ENCODE results near the gene NR3C2. TPM values are rescaled to one million over a fixed set of nuclear protein-coding genes. Genes with fewer than 3 reads are reported as not detected.
"Not testable (repeated sequence)": the region's sequence is repeated elsewhere in the genome, so short reads cannot be mapped to it uniquely, and the experiment has no call there.

The NR3C2 gene
- total RNA-seq, 1 donor from 2014 or later, result 2.5 TPM

- Mint-ChIP-seq H3K27ac (ENCODE audit: unreplicated experiment) (no peak overlapping the region), H3K36me3 (ENCODE audit: low read depth, unreplicated experiment) (no peaks in the 10 kb centered on the region), H3K27me3 (ENCODE audit: low read depth, unreplicated experiment) (no peaks in the 10 kb centered on the region), H3K9me3 (ENCODE audit: unreplicated experiment) (no peaks in the 10 kb centered on the region), H3K4me3 (ENCODE audit: unreplicated experiment) (no peak overlapping the region), H3K4me1 (ENCODE audit: low read depth, unreplicated experiment) (no peaks in the 10 kb centered on the region)
- Histone ChIP-seq H4K20me1 (ENCODE audit: insufficient read depth, low read length) (no peaks in the 10 kb centered on the region), H3K9me3 (ENCODE audit: insufficient read depth, low read depth, low read length) (no peaks in the 10 kb centered on the region), H2AFZ (ENCODE audit: low read depth, low read length) (no peak overlapping the region), H3K36me3 (ENCODE audit: insufficient read depth, low read length) (no peaks in the 10 kb centered on the region), H3K27me3 (ENCODE audit: insufficient read depth, low read length) (peaks cover 8% of the 10 kb centered on the region), H3K9ac (ENCODE audit: low read length) (no peak overlapping the region), H3K4me3 (ENCODE audit: insufficient read depth, low read depth, low read length) (no peak overlapping the region), H3K27ac (ENCODE audit: low read depth, low read length) (no peak overlapping the region), H3K79me2 (ENCODE audit: insufficient read depth, low read length) (no peaks in the 10 kb centered on the region), H3K4me2 (ENCODE audit: low read length) (no peak overlapping the region), H3K4me1 (ENCODE audit: insufficient read depth, low read length) (no peaks in the 10 kb centered on the region)
- no peak for DNase-seq (ENCODE audit: low read depth)
- FAIRE-seq, result no peak
- TF ChIP-seq EZH2 (IDR thresholded peaks at IDR 0.05; ENCODE audit: insufficient read depth, low read length) (no peak), CTCF (IDR thresholded peaks at IDR 0.05; ENCODE audit: insufficient read depth, low read depth, low read length) (no peak)
These were observed 241.3 kb downstream of the NR3C2 start for GRCh38 chr4:148200960-148201359.

- Histone ChIP-seq H3K27me3 (ENCODE audit: insufficient read depth, low read length) (no peaks in the 10 kb centered on the region), H3K9ac (ENCODE audit: low read length) (no peak overlapping the region), H3K79me2 (ENCODE audit: insufficient read depth, low read length) (no peaks in the 10 kb centered on the region), H3K4me1 (ENCODE audit: insufficient read depth, low read length) (no peaks in the 10 kb centered on the region), H3K4me3 (ENCODE audit: insufficient read depth, low read depth, low read length) (no peak overlapping the region), H3K27ac (ENCODE audit: low read depth, low read length) (no peak overlapping the region), H3K4me2 (ENCODE audit: low read length) (no peak overlapping the region), H3K36me3 (ENCODE audit: insufficient read depth, low read length) (no peaks in the 10 kb centered on the region), H3K9me3 (ENCODE audit: insufficient read depth, low read depth, low read length) (no peaks in the 10 kb centered on the region), H4K20me1 (ENCODE audit: insufficient read depth, low read length) (no peaks in the 10 kb centered on the region), H2AFZ (ENCODE audit: low read depth, low read length) (no peak overlapping the region)
- Mint-ChIP-seq H3K9me3 (ENCODE audit: unreplicated experiment) (no peaks in the 10 kb centered on the region), H3K27ac (ENCODE audit: unreplicated experiment) (no peak overlapping the region), H3K27me3 (ENCODE audit: low read depth, unreplicated experiment) (no peaks in the 10 kb centered on the region), H3K36me3 (ENCODE audit: low read depth, unreplicated experiment) (peaks cover 5% of the 10 kb centered on the region), H3K4me1 (ENCODE audit: low read depth, unreplicated experiment) (no peaks in the 10 kb centered on the region), H3K4me3 (ENCODE audit: unreplicated experiment) (no peak overlapping the region)
- TF ChIP-seq CTCF (IDR thresholded peaks at IDR 0.05; ENCODE audit: insufficient read depth, low read depth, low read length) (no peak), EZH2 (IDR thresholded peaks at IDR 0.05; ENCODE audit: insufficient read depth, low read length) (no peak)
- DNase-seq (ENCODE audit: low read depth), result peak; percentile 52
- FAIRE-seq, result no peak
These were observed 246.1 kb downstream of the NR3C2 start for GRCh38 chr4:148196164-148196563.

GRCh38 chr4:148192526-148192925, 249.7 kb downstream of the NR3C2 start:
- DNase-seq (ENCODE audit: low read depth) (no peak), FAIRE-seq (no peak)
- no peaks in the 10 kb centered on the region for H3K79me2 ChIP-seq (ENCODE audit: insufficient read depth, low read length)
- H3K9me3 ChIP-seq (ENCODE audit: insufficient read depth, low read depth, low read length), result no peaks in the 10 kb centered on the region
- Mint-ChIP-seq H3K4me3 (ENCODE audit: unreplicated experiment) (no peak overlapping the region), H3K27me3 (ENCODE audit: low read depth, unreplicated experiment) (no peaks in the 10 kb centered on the region), H3K27ac (ENCODE audit: unreplicated experiment) (no peak overlapping the region), H3K9me3 (ENCODE audit: unreplicated experiment) (peaks cover 2% of the 10 kb centered on the region), H3K36me3 (ENCODE audit: low read depth, unreplicated experiment) (peaks cover 5% of the 10 kb centered on the region), H3K4me1 (ENCODE audit: low read depth, unreplicated experiment) (no peaks in the 10 kb centered on the region)
- no peak overlapping the region for H3K9ac ChIP-seq (ENCODE audit: low read length)
- H3K36me3 ChIP-seq (ENCODE audit: insufficient read depth, low read length), result no peaks in the 10 kb centered on the region
- H3K27ac ChIP-seq (ENCODE audit: low read depth, low read length), result no peak overlapping the region
- H3K4me1 ChIP-seq (ENCODE audit: insufficient read depth, low read length), result no peaks in the 10 kb centered on the region
- H3K27me3 ChIP-seq (ENCODE audit: insufficient read depth, low read length), result no peaks in the 10 kb centered on the region
- H2AFZ ChIP-seq (ENCODE audit: low read depth, low read length), result no peak overlapping the region
- no peak for TF ChIP-seq CTCF (IDR thresholded peaks at IDR 0.05; ENCODE audit: insufficient read depth, low read depth, low read length)
- TF ChIP-seq EZH2 (IDR thresholded peaks at IDR 0.05; ENCODE audit: insufficient read depth, low read length), result no peak
- no peak overlapping the region for H3K4me3 ChIP-seq (ENCODE audit: insufficient read depth, low read depth, low read length)
- no peaks in the 10 kb centered on the region for H4K20me1 ChIP-seq (ENCODE audit: insufficient read depth, low read length)
- no peak overlapping the region for H3K4me2 ChIP-seq (ENCODE audit: low read length)

GRCh38 chr4:148187454-148188222, 254.6 kb downstream of the NR3C2 start:
- H2AFZ ChIP-seq (ENCODE audit: low read depth, low read length); H4K20me1 ChIP-seq (ENCODE audit: insufficient read depth, low read length); H3K79me2 ChIP-seq (ENCODE audit: insufficient read depth, low read length); H3K4me1 Mint-ChIP-seq (ENCODE audit: low read depth, unreplicated experiment); H3K4me3 Mint-ChIP-seq (ENCODE audit: unreplicated experiment); H3K9ac ChIP-seq (ENCODE audit: low read length); H3K36me3 Mint-ChIP-seq (ENCODE audit: low read depth, unreplicated experiment); H3K4me3 ChIP-seq (ENCODE audit: insufficient read depth, low read depth, low read length); H3K4me2 ChIP-seq (ENCODE audit: low read length); H3K27me3 ChIP-seq (ENCODE audit: insufficient read depth, low read length); FAIRE-seq; H3K27me3 Mint-ChIP-seq (ENCODE audit: low read depth, unreplicated experiment); H3K36me3 ChIP-seq (ENCODE audit: insufficient read depth, low read length); H3K9me3 ChIP-seq (ENCODE audit: insufficient read depth, low read depth, low read length); H3K27ac ChIP-seq (ENCODE audit: low read depth, low read length); H3K9me3 Mint-ChIP-seq (ENCODE audit: unreplicated experiment); H3K27ac Mint-ChIP-seq (ENCODE audit: unreplicated experiment); H3K4me1 ChIP-seq (ENCODE audit: insufficient read depth, low read length); DNase-seq (ENCODE audit: low read depth): not testable (repeated sequence)
